ENCODE results near the gene SLC22A17. TPM values are rescaled to one million over a fixed set of nuclear protein-coding genes. Genes with fewer than 3 reads are reported as not detected.

SLC22A17 gene
- total and polyA plus RNA-seq, 9 of the 15 experiments (the other 6 are each of a cell fraction or from before 2014, with no cell fraction given): 0.07 to 0.09 TPM; not detected in 7

GRCh38 chr14:23297096-23297495 lies 55.6 kb downstream of the SLC22A17 start:
- ChIA-PET CTCF (ENCODE audit: low intra/inter-chr PET ratio) (interaction anchor here (3.3 kb wide), 1 partner anchor 176 kb away, joined by 14 read pairs; no protein-coding TSS in a partner anchor), POLR2A (interaction anchor here (0.7 to 1.4 kb wide), 4 partner anchors 10 to 202 kb away, joined by 3 to 4 read pairs (median 4); partner anchors contain the start of genes ACIN1 and C14orf119)
- peaks cover 16% of the 10 kb centered on the region for H3K79me2 ChIP-seq (ENCODE audit: control insufficient read depth, insufficient read depth, low read length)
- no peaks in the 10 kb centered on the region for H4K20me1 ChIP-seq (replicated peaks; ENCODE audit: control insufficient read depth, insufficient read depth, low read length)
- ATAC-seq: no peak
- in situ Hi-C loops (cut with MboI): no loop called here
- H3K4me1 ChIP-seq (replicated peaks in 1 of 2; ENCODE audit: control insufficient read depth in 2 of 2, insufficient read depth in 2 of 2, low read length in 2 of 2): peaks cover 18 to 22% of the 10 kb centered on the region in 2 experiments
- intact Hi-C loops (cut with micrococcal nuclease): no loop called here
- no peak overlapping the region for H2AFZ ChIP-seq (ENCODE audit: low read depth, low read length)
- WGBS (ENCODE audit: insufficient coverage, low coverage, missing lambda C conversion rate): 81% methylated on average over 7 of the region's 7 CpGs
- H3K27me3 ChIP-seq (ENCODE audit: control insufficient read depth in 2 of 2, insufficient read depth in 2 of 2, low read length in 2 of 2): no peaks in the 10 kb centered on the region
- no peak overlapping the region for H3K4me2 ChIP-seq (ENCODE audit: insufficient read depth, low read length)
- no peaks in the 10 kb centered on the region for H3K9me1 ChIP-seq (ENCODE audit: control insufficient read depth, insufficient read depth, low read length)
- no peak overlapping the region for H3K4me3 ChIP-seq
- no TSS peak for BruUV-seq (replicated peaks)
- DNase-seq (ENCODE audit: extremely low read depth in 1 of 4, low spot score in 3 of 4): no peak
- no peak for TF ChIP-seq PCBP2 (IDR thresholded peaks at IDR 0.05; ENCODE audit: low read depth, low read length, poor library complexity, severe bottlenecking)
- TF ChIP-seq ZNF174 (CRISPR knock-in tag; IDR thresholded peaks at IDR 0.05): no peak
- TF ChIP-seq HMGN3 (IDR thresholded peaks at IDR 0.05; ENCODE audit: borderline replicate concordance, extremely low read depth, insufficient read length, low read depth, low read length): no peak
- no peak for TF ChIP-seq PCBP1 (IDR thresholded peaks at IDR 0.05; ENCODE audit: low read depth, low read length, poor library complexity, severe bottlenecking)
- TF ChIP-seq DDX20 (tag; IDR thresholded peaks at IDR 0.05; ENCODE audit: low read depth): no peak
- no peak for TF ChIP-seq ZFX (CRISPR knock-in tag; IDR thresholded peaks at IDR 0.05)
- no peak for TF ChIP-seq HMBOX1 (IDR thresholded peaks at IDR 0.05)
- TF ChIP-seq COPS2 (conservative IDR thresholded peaks at IDR 0.05): no peak
- TF ChIP-seq KLF1 (tag; IDR thresholded peaks at IDR 0.05): no peak
- TF ChIP-seq SNAPC5 (CRISPR knock-in tag; IDR thresholded peaks at IDR 0.05): no peak
- no peak for TF ChIP-seq MAZ (CRISPR knock-in tag; conservative IDR thresholded peaks at IDR 0.05 in 1 of 2, IDR thresholded peaks at IDR 0.05 in 1 of 2)
- no peak for TF ChIP-seq RCOR1 (IDR thresholded peaks at IDR 0.05; ENCODE audit: borderline replicate concordance in 1 of 2, low read depth in 2 of 2, low read length in 2 of 2)
- no peak for TF ChIP-seq ATF2 (CRISPR knock-in tag; IDR thresholded peaks at IDR 0.05)
- TF ChIP-seq ESRRB (CRISPR knock-in tag; IDR thresholded peaks at IDR 0.05; ENCODE audit: borderline replicate concordance): no peak
- TF ChIP-seq CEBPB (tag; IDR thresholded peaks at IDR 0.05): no peak
- TF ChIP-seq PURB (CRISPR knock-in tag; IDR thresholded peaks at IDR 0.05; ENCODE audit: low read depth): no peak
- TF ChIP-seq TRIM28 (IDR thresholded peaks at IDR 0.05): no peak
- TF ChIP-seq NCOA1 (IDR thresholded peaks at IDR 0.05; ENCODE audit: low read depth): no peak
- no peak for TF ChIP-seq MITF (IDR thresholded peaks at IDR 0.05)
- no peak overlapping the region for H3K9ac ChIP-seq (ENCODE audit: insufficient read depth in 1 of 2, low read depth in 2 of 2, low read length in 2 of 2)
- peaks cover 23% of the 10 kb centered on the region; the same call in 2 of the 3 replicates for H3K36me3 ChIP-seq (ENCODE audit: control insufficient read depth, insufficient read depth, low read length)
- H3K27ac ChIP-seq (ENCODE audit: extremely low read depth, low read depth, low read length): no peak overlapping the region
- no peak for FAIRE-seq
- no peaks in the 10 kb centered on the region for H3K9me3 ChIP-seq (replicated peaks; ENCODE audit: control insufficient read depth, insufficient read depth, low read depth, low read length)
